Psoas muscle (tissue), 8 donors: ENCODE data around the gene CHN2. TPM values are rescaled to one million over a fixed set of nuclear protein-coding genes. Genes with fewer than 3 reads are reported as not detected.

Source experiments
- ATAC-seq, 4 donors: fragments of 200-7000 bp; cut with Tn5 transposase; one replicate each; pipeline ENCODE4 v1.9.1; 2020; ENCODE audit warnings: moderate library complexity in 3 of 4, mild to moderate bottlenecking in 2 of 4
- DNase-seq, 2 donors: peaks; one replicate each; pipeline ENCODE4 v3.0.0-alpha.2; 2020
- H3K27ac ChIP-seq: fragments of 200-600 bp; one replicate; pipeline ENCODE4 v1.8.0; 2022
- H3K27me3 ChIP-seq, 3 donors: fragments of 200-600 bp in 1 of 3; one replicate each; pipeline versions ENCODE4 v1.6.1 to v1.8.0; 2013 to 2022; ENCODE audit warnings: low read length in 2 of 3, mild to moderate bottlenecking in 2 of 3, moderate library complexity in 1 of 3; ENCODE audit not compliant: insufficient read depth in 3 of 3
- H3K36me3 ChIP-seq, 2 donors: fragments of 200-600 bp in 1 of 2; one replicate each; pipeline versions ENCODE4 v1.6.1 to v1.8.0; 2013 to 2022; ENCODE audit warnings: low read depth in 1 of 2, mild to moderate bottlenecking in 1 of 2, moderate library complexity in 1 of 2; ENCODE audit not compliant: insufficient read depth in 1 of 2
- H3K4me1 ChIP-seq: fragments of 200-600 bp; one replicate; pipeline ENCODE4 v1.8.0; 2022
- H3K4me3 ChIP-seq: fragments of 200-600 bp; one replicate; pipeline ENCODE4 v1.8.0; 2022; ENCODE audit warnings: mild to moderate bottlenecking
- H3K9me3 ChIP-seq: fragments of 200-600 bp; one replicate; pipeline ENCODE4 v1.8.0; 2022
- CTCF ChIP-seq: fragments of 200-600 bp; IDR thresholded peaks from one replicate; pipeline ENCODE4 v1.8.0; 2022; ENCODE audit warnings: antibody characterized with exemption
- WGBS, 3 donors: extraction: QIAGEN DNeasy Blood & Tissue Kit; methylation state at CpG; one replicate each; pipeline versions ENCODE4 v1.1.6 to v1.1.7; 2013; 5-methylcytosine and 5-hydroxymethylcytosine counted together
- intact Hi-C, 2 donors: fragments of 100-400 bp; cut with DNase I; formaldehyde crosslinking; loops; one replicate each; pipeline versions ENCODE4 v1.11.0 to v1.14.2; 2022
- polyA plus RNA-seq, 3 donors: library from polyadenylated mRNA; stranded (reverse); fragments of 200-250 nt; gene quantifications; one replicate each; pipeline ENCODE4 v1.2.3, GENCODE V29; 2013
- total RNA-seq, 4 donors: library from RNA; stranded (reverse); fragmentation: NEBNext Ultra II Directional in 2 of 4; extraction: Animal tissue kit (Norgen Biotek cat#: 25700) in 2 of 4; gene quantifications; one replicate each; pipeline versions ENCODE4 v1.2.1 to v1.2.4, GENCODE V29; 2021 to 2023
- donor health status: healthy with polysubstance abuse.
- donor health status: DM: no; HTN: no; CAD: no; lungs with moderate emphysema.
- donor health status: Bipolar disorder and iron deficiency.
- donor health status: healthy.
- donor health status: DM: yes; HTN: yes; CAD: no.
- donor health status: DM: no; HTN: no; CAD: no.
- donor health status: DM: no; HTN: no; CAD: no.
- donor health status: DM: yes; HTN: yes; CAD: no.

CHN2 gene
- total and polyA plus RNA-seq, 7 donors = 0.43 to 18.1 (median 2.3) TPM

- DNase-seq (no peak), ATAC-seq (no peak)
- Histone ChIP-seq H3K36me3 (peaks cover 0 to 4% of the 10 kb centered on the region in 2 donors), H3K27ac (no peak overlapping the region), H3K4me3 (no peak overlapping the region), H3K9me3 (no peaks in the 10 kb centered on the region), H3K4me1 (no peaks in the 10 kb centered on the region), H3K27me3 (no peaks in the 10 kb centered on the region)
- 35 to 50% (median 41%) methylated on average over 5 of the region's 5 CpGs for WGBS, 3 donors
- intact Hi-C loops = no loop called here
- no peak for TF ChIP-seq CTCF
Observed at GRCh38 chr7:29156907-29157452, 37.6 kb upstream of the CHN2 start.

- Histone ChIP-seq H3K9me3 (no peaks in the 10 kb centered on the region), H3K27ac (no peak overlapping the region), H3K4me3 (no peak overlapping the region), H3K36me3 (no peaks in the 10 kb centered on the region), H3K4me1 (no peaks in the 10 kb centered on the region), H3K27me3 (no peaks in the 10 kb centered on the region)
- ATAC-seq = no peak
- WGBS, 3 donors = 57 to 73% (median 58%) methylated on average over 3 of the region's 3 CpGs
- TF ChIP-seq CTCF = no peak
- no peak for DNase-seq
- intact Hi-C loops = no loop called here
Observed at GRCh38 chr7:29158795-29159423, 35.7 kb upstream of the CHN2 start.

DNA sequence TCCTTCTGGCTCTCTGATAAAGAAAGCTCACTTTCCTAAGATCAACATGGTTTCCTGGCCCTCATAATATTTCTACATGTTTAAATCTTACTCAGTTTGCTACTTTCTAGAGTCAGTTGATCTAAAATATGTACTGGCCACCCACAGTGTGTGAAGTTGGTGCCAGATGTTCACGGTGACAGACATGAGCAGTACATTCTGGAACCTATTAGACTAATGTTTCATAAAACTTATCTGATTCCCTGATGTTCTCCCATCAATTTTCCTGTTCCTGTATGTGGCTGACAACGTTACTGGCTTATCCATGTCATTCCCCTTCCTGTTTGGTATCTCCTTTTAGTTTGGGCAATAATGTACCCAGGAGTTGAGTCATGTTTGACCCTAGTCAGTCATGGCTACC, 34.5 kb upstream of the CHN2 start:
- H3K9me3 ChIP-seq = no peaks in the 10 kb centered on the region
- no peaks in the 10 kb centered on the region for H3K27me3 ChIP-seq
- intact Hi-C loops = no loop called here
- H3K36me3 ChIP-seq = no peaks in the 10 kb centered on the region
- no peak overlapping the region for H3K4me3 ChIP-seq
- no peak for ATAC-seq
- H3K27ac ChIP-seq = no peak overlapping the region
- 30 to 46% (median 34%) methylated on average over 2 of the region's 2 CpGs for WGBS, 3 donors
- no peaks in the 10 kb centered on the region for H3K4me1 ChIP-seq
- no peak for TF ChIP-seq CTCF
- DNase-seq = no peak

DNA sequence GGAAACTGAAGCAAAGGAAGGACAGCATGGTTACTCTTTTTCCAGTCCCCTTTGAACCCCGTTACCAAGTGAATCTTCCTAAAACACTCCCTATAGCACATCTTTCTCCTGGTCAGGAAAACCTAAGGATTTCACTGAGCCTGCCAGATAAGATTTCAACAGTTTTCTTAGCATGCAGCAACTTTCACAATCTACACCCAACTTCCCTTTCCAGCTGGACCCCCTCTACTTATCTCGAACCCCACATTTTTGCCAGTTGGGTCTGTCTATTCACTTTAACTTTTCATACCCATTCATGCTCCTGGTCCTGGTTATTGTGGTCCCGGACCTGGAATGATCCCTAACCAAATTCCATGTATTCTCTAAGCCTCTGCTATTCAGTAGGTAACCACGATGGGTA, 33.3 kb upstream of the CHN2 start:
- no peak for TF ChIP-seq CTCF
- H3K27me3 ChIP-seq = no peaks in the 10 kb centered on the region
- DNase-seq (no peak), ATAC-seq (no peak)
- H3K9me3 ChIP-seq = no peaks in the 10 kb centered on the region
- H3K27ac ChIP-seq = no peak overlapping the region
- intact Hi-C loops = no loop called here
- H3K4me1 ChIP-seq = no peaks in the 10 kb centered on the region
- WGBS, 3 donors = 88 to 91% (median 89%) methylated on average over 4 of the region's 4 CpGs
- no peaks in the 10 kb centered on the region for H3K36me3 ChIP-seq
- H3K4me3 ChIP-seq = no peak overlapping the region

GRCh38 chr7:29162577-29162976, 32.0 kb upstream of the CHN2 start:
- intact Hi-C loops = no loop called here
- TF ChIP-seq CTCF = no peak
- no peaks in the 10 kb centered on the region for H3K27me3 ChIP-seq
- no peak overlapping the region for H3K4me3 ChIP-seq
- DNase-seq (no peak), ATAC-seq (no peak)
- H3K36me3 ChIP-seq = no peaks in the 10 kb centered on the region
- no peaks in the 10 kb centered on the region for H3K9me3 ChIP-seq
- H3K27ac ChIP-seq = no peak overlapping the region
- H3K4me1 ChIP-seq = no peaks in the 10 kb centered on the region
- 81 to 84% (median 82%) methylated on average over 6 of the region's 6 CpGs for WGBS, 3 donors
